HG03135 (cell line): ENCODE data around the gene ZNG1B.
"Not testable (repeated sequence)": the region's sequence is repeated elsewhere in the genome, so short reads cannot be mapped to it uniquely, and the experiment has no call there.

Experiments used
- ATAC-seq: cut with Tn5 transposase; IDR thresholded peaks from one replicate; pipeline ENCODE4 v1.9.1; 2021; ENCODE audit warnings: mild to moderate bottlenecking, moderate library complexity; ENCODE audit not compliant: unreplicated experiment

ZNG1B gene

DNA sequence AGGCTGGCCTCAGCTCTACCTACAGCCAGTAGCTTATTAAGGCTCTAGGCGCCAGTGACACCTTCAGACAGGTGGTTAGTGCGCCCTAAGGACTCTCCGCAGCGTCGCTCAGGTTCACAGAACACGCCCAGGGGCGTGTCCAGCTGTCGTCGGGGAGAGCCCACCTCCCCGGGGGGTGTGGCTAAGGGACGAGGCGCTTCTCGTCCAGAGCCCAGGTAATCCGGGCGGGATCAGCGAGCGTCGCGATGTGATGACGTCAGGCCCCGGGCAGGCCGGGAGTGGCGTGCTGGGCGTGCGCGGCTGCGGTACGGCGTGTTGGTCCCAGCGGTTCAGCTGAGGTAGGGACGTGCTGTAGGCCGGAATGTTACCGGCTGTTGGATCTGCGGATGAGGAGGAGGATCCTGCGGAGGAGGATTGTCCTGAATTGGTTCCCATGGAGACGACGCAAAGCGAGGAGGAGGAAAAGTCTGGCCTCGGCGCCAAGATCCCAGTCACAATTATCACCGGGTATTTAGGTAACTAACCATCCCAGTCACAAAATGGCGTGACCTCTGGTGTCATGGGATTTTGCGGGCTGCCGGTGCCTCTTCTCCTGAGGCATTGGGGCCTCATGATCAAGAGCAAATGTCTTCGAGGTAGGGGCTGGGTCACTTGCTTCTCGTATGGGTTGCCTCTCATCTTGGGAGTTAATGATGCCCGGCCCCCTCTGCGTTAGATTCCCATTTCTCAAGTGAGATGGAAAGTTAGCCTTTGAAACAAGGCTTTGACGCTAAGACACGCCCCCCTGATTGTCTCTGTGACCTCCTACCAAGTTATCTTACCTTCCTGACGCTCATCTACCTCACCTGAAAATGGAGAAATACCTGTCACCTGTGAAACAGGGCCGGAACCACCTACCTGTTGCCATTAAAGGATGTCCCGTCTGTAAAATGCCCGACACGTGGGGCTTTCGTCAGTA, at the start of gene ZNG1B:
Gene ZNG1B, plus strand, starts transcription at position 184 of the 958 bp plus-strand sequence. Its CDS starts 178 bp downstream, at position 362.
- ATAC-seq = not testable (repeated sequence)

DNA sequence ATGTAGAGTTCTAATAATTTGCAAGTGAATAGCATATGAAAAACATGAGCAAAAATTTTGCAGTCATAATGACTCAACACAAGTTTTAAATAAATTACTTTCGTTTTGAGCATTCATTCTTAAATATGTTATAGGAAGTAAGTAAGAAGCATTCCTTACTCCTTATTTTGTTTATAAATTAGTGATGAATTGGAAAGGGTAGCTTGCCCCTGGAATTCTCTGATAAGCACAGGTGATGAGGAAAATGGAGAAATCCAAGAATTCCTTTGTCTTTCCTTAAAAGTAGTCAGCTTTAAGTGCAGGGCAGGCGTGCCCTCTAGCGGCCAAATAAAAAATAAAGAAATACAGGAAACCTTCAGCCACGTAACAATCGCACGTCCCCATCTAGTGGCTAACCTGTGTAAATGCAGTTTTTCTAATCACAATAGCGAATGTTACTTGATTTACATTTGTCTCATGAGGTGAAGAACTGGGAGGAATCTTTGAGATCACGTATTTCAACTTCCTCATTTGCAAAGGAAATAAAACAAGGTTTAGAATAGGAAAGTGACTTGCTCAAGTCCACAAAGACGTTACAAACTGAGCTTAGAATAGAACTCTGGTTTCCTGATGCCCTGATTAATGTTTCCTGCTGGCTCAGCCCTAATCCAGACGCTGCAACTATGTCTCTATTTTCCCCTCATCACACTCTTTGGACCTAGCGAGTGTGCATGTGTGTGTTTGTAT, 47.2 kb upstream of the ZNG1B start:
- ATAC-seq = peak; percentile 86

- ATAC-seq = no peak
These were observed 46.4 kb upstream of the ZNG1B start for GRCh38 chr2:113391073-113391472.

- ATAC-seq = no peak
These were observed 31.4 kb upstream of the ZNG1B start for GRCh38 chr2:113406114-113406513.

DNA sequence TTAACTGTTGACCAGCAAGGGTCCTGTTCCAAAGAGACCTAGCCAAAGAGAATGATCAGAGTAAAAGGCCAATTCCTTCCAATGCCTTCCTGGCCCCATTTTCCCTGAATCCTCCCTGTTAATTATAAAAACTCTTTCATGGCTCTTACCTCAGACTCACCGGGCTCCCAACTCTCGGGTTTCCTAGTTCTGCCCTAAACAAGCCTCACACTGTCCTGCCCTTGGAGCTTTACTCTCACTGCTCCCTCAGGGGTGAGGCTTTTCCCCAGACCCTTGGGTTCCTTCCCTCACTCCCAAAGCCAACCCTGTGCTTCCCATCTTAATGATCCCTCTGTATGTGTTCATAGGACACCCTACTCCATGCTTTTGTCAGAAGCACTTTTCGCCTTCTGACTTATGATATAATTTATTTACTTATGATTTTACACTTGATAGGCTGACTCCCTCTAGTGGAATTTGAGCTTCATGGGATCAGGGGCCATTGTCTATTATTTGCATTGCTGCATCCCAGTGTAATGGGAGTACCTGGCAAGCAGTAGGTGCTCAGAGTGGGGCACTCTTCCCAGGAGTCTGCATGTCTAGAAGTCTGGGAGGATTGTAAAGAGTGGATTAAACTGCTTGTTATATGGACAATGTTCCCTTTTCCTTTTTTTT, 29.9 kb upstream of the ZNG1B start:
- no peak for ATAC-seq

GRCh38 chr2:113411725-113412352, 25.7 kb upstream of the ZNG1B start:
- not testable (repeated sequence) for ATAC-seq

GRCh38 chr2:113412774-113413173, 24.7 kb upstream of the ZNG1B start:
- not testable (repeated sequence) for ATAC-seq

GRCh38 chr2:113431773-113432172, 5.7 kb upstream of the ZNG1B start:
- ATAC-seq = not testable (repeated sequence)

DNA sequence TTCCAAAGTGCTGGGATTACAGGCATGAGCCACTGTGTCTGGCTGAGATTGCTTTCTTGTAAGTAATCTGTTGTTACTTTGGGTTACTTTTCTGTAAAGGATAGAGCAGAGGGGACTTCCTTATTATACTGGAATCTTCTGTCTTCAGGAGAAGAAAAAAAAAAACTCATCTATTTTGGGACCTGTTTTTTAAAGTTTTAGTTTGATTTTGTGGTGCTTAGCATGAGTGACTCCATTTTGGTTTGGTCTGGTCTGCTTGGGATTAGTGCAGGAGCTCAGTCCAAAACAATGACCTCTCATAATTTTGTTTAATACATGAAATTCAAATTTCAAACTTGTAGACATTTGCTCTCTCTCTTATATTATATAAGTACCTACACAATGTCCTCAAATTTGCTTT, 4.0 kb upstream of the ZNG1B start:
- ATAC-seq = not testable (repeated sequence)

DNA sequence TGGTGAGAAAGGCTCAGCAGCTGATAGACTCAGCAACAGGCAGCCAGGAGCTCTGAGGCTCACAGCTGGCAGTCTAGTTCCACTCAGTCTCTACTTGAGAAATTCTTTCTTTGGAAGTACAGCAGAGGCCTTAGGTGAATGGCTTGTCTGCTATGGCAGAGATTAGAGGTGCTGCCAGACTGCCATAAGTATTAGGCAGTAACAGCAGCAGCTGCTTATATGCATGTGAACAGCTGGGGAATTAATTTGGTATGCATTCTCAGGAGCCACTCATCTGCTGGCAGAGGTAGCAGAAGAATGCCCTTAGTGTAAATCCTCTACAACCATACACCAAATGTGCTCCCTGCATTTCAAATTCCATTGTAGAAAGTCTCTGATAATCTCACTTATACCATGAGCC, 28.3 kb downstream of the ZNG1B start:
- not testable (repeated sequence) for ATAC-seq

- not testable (repeated sequence) for ATAC-seq
These were observed 39.3 kb downstream of the ZNG1B start for GRCh38 chr2:113476688-113477368.

- not testable (repeated sequence) for ATAC-seq
These were observed 59.0 kb downstream of the ZNG1B start for GRCh38 chr2:113496527-113496926.

DNA sequence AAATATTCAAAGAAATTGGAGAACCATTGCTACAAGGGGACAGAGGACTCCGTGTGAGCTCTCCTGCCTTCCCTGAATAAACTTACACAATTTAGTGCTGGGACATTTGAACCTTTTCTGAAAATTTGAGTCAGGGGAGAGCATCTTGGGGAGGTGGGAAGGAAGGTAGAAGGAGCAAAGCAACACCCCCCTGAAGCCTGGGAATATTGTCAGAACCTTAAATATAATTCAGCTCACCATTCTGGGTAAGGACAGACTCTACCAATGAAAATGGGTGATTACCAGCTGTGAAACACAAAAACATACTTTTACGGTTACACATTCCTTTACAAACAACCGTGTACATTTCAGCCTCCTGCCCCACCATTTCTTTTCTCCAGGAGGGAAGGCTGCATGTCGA, 60.9 kb downstream of the ZNG1B start, which contains the start of gene FOXD4L1:
Gene FOXD4L1, plus strand, starts transcription at position 301 of the 400 bp plus-strand sequence. CDS start 592 bp downstream, outside the sequence.
- not testable (repeated sequence) for ATAC-seq

GRCh38 chr2:113499019-113499885, 61.8 kb downstream of the ZNG1B start:
- not testable (repeated sequence) for ATAC-seq

GRCh38 chr2:113499886-113500722, 62.6 kb downstream of the ZNG1B start:
- not testable (repeated sequence) for ATAC-seq

- ATAC-seq = not testable (repeated sequence)
These were observed 63.2 kb downstream of the ZNG1B start for GRCh38 chr2:113500723-113501038.

DNA sequence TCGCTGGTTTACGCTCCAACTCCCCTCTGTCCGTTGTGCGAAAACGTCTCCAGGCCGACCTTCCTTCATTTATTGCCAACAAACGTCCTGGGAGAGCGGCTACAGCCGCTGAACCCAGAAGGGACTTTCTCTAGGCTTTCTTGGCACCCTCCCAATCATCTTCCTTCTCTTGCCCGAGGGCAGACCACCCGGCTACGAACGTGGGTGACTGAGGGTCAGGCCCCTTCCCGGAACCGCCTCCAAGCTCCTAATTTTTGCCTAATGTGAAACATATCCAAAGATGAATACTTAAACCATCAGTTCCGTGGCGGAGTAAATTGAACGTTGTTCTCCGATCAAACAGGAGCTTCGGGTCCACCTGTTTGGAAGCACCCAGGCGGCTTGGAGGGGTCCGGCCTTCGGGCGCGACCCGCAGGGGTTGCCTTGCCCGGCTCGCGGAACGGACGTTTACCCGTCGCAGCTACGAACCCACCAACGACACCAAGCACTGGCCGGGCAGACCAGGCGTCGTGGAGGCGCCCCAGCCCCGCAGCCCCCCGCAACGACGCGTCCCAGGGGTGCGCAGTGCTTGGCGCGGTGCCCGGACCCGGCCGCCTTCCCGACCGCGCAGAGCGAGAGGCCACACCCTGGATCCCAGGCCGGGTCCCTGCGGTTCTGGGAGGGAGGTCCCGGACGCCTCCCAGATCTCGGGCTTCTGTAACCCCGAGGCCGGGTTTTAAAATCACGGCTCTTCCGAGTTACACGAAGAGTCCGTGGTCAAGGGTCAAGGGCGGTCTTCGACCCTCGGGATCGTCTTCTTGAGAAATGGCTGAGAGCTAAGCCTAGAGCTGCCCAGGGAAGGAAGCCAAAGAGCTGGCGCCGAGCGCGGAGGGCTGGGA, 65.0 kb downstream of the ZNG1B start:
- ATAC-seq = not testable (repeated sequence)
